ENCODE results near the gene INS.

Gene INS

DNA sequence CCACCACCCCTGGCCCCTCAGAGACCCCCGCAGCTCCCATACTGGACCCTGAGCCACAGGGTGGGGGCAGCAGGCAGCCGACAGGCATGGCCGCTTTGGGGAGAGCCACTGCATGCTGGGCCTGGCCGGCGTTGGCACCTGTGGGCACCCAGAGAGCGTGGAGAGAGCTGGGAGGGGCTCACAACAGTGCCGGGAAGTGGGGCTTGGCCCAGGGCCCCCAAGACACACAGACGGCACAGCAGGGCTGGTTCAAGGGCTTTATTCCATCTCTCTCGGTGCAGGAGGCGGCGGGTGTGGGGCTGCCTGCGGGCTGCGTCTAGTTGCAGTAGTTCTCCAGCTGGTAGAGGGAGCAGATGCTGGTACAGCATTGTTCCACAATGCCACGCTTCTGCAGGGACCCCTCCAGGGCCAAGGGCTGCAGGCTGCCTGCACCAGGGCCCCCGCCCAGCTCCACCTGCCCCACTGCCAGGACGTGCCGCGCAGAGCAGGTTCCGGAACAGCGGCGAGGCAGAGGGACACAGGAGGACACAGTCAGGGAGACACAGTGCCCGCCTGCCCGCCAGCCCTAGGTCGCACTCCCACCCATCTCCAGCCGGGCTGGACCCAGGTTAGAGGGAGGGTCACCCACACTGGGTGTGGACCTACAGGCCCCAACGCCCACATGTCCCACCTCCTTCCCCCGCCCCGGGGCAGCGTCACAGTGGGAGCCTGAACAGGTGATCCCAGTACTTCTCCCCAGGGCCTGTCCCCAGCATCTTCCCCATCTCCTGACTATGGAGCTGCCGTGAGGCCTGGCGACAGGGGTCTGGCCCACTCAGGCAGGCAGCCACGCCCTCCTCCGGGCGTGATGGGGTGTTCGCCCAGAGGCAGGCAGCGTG lies 1.2 kb downstream of the INS start:
- in situ Hi-C loops (cut with MboI; ENCODE audit: low sequenced_read_pairs, unreplicated experiment): loop anchor here (25.0 kb wide), 1 partner anchor 497 kb away; no protein-coding TSS in a partner anchor
- no peak for DNase-seq (ENCODE audit: low spot score)
- TF ChIP-seq, protein P1, sequence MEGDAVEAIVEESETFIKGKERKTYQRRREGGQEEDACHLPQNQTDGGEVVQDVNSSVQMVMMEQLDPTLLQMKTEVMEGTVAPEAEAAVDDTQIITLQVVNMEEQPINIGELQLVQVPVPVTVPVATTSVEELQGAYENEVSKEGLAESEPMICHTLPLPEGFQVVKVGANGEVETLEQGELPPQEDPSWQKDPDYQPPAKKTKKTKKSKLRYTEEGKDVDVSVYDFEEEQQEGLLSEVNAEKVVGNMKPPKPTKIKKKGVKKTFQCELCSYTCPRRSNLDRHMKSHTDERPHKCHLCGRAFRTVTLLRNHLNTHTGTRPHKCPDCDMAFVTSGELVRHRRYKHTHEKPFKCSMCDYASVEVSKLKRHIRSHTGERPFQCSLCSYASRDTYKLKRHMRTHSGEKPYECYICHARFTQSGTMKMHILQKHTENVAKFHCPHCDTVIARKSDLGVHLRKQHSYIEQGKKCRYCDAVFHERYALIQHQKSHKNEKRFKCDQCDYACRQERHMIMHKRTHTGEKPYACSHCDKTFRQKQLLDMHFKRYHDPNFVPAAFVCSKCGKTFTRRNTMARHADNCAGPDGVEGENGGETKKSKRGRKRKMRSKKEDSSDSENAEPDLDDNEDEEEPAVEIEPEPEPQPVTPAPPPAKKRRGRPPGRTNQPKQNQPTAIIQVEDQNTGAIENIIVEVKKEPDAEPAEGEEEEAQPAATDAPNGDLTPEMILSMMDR (IDR thresholded peaks at IDR 0.05; ENCODE audit: borderline replicate concordance, control extremely low read depth, extremely low read depth, insufficient read depth, missing control alignments): no peak

DNA sequence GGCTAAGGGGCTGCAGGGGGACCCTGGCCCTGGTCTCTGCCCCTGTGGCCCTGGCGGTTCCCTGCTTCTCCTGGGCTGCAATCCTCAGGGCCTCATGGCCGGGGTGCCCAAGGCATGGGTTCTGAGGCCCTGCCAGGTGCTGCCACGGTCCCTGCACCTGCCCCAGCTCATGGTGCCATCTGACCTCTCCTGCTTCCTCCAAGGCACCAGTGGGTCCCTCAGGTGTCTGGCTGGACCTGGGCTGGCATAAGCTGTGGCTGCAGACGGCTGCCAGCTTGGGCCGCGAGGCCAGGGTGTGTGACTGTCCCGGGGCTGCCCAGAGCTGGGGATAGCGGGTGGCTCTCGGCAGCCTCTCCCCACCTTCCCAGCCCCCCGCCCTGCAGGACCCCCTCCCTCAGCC lies 2.0 kb downstream of the INS start:
- TF ChIP-seq, protein P1 (IDR thresholded peaks at IDR 0.05; ENCODE audit: borderline replicate concordance, control extremely low read depth, extremely low read depth, insufficient read depth, missing control alignments): no peak
- DNase-seq (ENCODE audit: low spot score): no peak
- in situ Hi-C loops (cut with MboI; ENCODE audit: low sequenced_read_pairs, unreplicated experiment): loop anchor here (25.0 kb wide), 1 partner anchor 497 kb away; no protein-coding TSS in a partner anchor

DNA sequence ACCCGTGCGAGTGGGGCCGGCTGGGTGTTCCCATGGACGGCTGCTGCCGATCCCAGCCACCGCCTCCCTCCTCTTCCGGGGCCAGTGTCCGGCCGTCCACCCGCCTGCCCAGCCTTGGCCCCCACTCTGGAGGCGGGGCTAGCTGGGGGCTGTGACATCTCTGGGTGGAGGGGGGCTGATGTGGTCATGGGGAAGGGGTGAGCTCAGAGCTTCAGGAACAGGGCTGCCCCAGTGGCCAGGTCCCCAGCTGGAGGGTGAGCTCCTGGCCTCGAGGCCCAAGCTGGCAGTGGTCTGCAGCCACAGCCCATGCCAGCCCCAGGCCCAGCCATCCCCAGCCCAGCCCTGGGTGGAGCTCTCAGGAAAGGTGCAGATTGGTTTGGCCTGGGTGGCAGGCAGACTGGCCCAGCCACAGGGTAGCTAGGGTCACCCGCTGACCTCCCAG lies 2.7 kb downstream of the INS start:
- TF ChIP-seq, protein P1 (IDR thresholded peaks at IDR 0.05; ENCODE audit: borderline replicate concordance, control extremely low read depth, extremely low read depth, insufficient read depth, missing control alignments): no peak
- DNase-seq (ENCODE audit: low spot score): no peak
- in situ Hi-C loops (cut with MboI; ENCODE audit: low sequenced_read_pairs, unreplicated experiment): loop anchor here (25.0 kb wide), 1 partner anchor 496 kb away; no protein-coding TSS in a partner anchor

DNA sequence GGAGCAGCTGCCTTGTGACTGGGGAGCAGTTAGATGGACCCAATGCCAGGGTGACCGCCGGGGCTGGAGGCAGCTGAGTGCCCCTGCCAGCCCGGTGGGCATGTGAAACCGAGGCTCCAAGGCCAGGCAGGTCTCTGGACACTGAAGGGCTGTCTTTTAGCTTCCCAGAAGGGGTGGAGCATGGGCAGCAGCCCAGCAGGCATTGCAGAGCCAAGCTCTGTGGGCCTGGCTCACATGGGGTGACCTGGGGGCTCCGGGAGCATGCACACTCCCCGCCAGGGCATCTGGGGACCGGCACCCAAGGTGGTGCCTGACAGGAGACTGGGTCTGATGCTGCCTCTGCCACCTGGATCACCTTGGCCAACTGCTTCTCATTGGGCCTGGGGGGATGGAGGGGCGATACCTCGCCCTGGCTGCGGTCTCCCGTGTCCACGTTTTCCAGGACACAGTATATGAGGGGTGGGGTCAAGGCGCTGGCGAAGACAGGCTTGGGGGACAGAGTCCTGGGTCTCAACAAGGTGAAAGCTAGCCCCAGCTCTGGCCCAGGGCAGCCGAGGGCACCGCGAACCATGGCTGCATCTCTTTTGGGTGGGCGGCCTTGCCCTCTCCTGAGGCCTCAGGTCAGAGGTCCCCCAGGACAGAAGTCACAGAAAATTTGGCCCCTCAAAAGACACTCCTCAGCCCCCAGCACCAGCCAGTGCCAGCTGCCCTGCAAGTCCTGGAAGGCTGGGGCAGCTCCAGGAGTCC lies 3.5 kb downstream of the INS start:
- DNase-seq (ENCODE audit: low spot score): no peak
- in situ Hi-C loops (cut with MboI; ENCODE audit: low sequenced_read_pairs, unreplicated experiment): loop anchor here (25.0 kb wide), 1 partner anchor 495 kb away; no protein-coding TSS in a partner anchor
- TF ChIP-seq, protein P1 (IDR thresholded peaks at IDR 0.05; ENCODE audit: borderline replicate concordance, control extremely low read depth, extremely low read depth, insufficient read depth, missing control alignments): no peak

DNA sequence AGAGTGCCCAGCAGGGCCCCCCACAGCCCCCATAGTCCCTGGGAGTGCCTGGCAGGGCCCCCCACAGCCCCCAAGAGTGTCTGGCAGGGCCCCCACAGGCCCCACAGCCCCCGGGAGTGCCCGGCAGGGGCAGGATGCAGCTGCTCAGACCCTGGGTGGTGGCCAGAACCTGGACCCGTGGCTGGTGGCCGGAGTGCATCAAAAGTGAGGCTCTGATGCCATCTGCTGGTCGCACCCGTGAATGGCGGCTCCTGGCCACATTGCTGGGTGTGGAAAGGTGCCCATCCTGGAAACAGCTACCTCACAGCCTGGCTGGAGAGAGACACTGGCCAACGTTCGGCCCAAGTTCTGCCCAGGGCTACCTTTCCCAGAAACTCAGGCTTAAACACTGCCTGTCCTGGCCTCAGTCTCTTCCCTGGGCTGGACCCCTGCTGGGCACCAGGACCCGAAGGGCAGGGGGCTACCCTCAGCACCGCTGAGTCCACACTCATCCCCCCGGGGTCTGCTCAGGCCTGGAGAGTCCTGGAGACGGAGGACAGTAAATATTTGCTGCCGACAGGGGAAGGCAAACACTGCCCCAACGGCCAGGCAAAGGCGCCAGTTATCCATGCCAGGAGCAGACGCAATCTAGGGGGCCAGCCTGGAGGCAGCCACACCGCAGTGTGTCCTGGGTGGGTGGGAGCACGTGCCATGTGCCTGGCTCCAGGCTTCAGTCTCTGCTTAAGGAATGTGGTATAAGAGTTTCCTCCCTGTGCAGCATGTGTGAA lies 4.4 kb downstream of the INS start:
- DNase-seq (ENCODE audit: low spot score): peak; percentile 86
- TF ChIP-seq, protein P1 (IDR thresholded peaks at IDR 0.05; ENCODE audit: borderline replicate concordance, control extremely low read depth, extremely low read depth, insufficient read depth, missing control alignments): peak; percentile 67
- in situ Hi-C loops (cut with MboI; ENCODE audit: low sequenced_read_pairs, unreplicated experiment): loop anchor here (25.0 kb wide), 1 partner anchor 494 kb away; no protein-coding TSS in a partner anchor

DNA sequence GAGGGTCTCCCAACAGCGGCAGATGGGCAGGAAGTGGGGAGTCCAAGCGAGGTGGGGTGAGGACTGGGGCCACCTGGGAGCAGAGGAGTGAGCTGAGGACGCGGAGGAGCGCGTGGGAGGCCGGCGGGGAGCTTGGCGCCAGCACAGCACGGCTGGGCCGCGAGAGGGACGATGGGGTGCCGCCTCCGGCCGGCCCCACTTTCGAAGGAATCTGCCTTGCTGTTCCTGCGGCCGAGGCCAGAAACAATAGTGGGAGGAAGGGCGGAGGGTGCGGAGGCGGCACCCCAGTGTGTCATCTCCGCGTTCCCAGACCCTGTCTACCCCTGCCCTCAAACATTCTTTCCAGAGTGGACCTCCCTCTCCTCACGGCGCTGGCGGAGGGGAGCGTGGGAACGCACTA lies 5.5 kb downstream of the INS start:
- no peak for DNase-seq (ENCODE audit: low spot score)
- in situ Hi-C loops (cut with MboI; ENCODE audit: low sequenced_read_pairs, unreplicated experiment): loop anchor here (25.0 kb wide), 1 partner anchor 493 kb away; no protein-coding TSS in a partner anchor
- TF ChIP-seq, protein P1 (IDR thresholded peaks at IDR 0.05; ENCODE audit: borderline replicate concordance, control extremely low read depth, extremely low read depth, insufficient read depth, missing control alignments): no peak
